NB4 (cell line): ENCODE data around the gene PTCH1.

Experiments
- MYC ChIP-seq: IDR thresholded peaks from 2 replicates; pipeline ENCODE4 v1.6.1; 2011; ENCODE audit warnings: low read depth, low read length
- POLR2A ChIP-seq: IDR thresholded peaks from 2 replicates; pipeline ENCODE4 v1.6.1; 2011; ENCODE audit warnings: mild to moderate bottlenecking; ENCODE audit not compliant: insufficient read length; ENCODE audit errors: extremely low read depth
- TF ChIP-seq, protein P1 (sequence below): IDR thresholded peaks from 2 replicates; pipeline ENCODE4 v1.6.1; 2011; ENCODE audit warnings: low read depth, low read length
- TF ChIP-seq, protein P2 (sequence below): IDR thresholded peaks from one replicate; pipeline ENCODE4 v1.5.1; 2012; ENCODE audit warnings: low read depth, low read length

- TF ChIP-seq, protein P1, sequence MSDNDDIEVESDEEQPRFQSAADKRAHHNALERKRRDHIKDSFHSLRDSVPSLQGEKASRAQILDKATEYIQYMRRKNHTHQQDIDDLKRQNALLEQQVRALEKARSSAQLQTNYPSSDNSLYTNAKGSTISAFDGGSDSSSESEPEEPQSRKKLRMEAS = no peak
- TF ChIP-seq, protein P2, sequence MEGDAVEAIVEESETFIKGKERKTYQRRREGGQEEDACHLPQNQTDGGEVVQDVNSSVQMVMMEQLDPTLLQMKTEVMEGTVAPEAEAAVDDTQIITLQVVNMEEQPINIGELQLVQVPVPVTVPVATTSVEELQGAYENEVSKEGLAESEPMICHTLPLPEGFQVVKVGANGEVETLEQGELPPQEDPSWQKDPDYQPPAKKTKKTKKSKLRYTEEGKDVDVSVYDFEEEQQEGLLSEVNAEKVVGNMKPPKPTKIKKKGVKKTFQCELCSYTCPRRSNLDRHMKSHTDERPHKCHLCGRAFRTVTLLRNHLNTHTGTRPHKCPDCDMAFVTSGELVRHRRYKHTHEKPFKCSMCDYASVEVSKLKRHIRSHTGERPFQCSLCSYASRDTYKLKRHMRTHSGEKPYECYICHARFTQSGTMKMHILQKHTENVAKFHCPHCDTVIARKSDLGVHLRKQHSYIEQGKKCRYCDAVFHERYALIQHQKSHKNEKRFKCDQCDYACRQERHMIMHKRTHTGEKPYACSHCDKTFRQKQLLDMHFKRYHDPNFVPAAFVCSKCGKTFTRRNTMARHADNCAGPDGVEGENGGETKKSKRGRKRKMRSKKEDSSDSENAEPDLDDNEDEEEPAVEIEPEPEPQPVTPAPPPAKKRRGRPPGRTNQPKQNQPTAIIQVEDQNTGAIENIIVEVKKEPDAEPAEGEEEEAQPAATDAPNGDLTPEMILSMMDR = no peak
- TF ChIP-seq POLR2A = no peak
- TF ChIP-seq MYC = no peak
Measured at GRCh38 chr9:95503369-95503768, 13.4 kb downstream of the PTCH1 start.
